Lower leg skin (tissue), 4 donors: ENCODE measurements around the gene BBS9. TPM values are rescaled to one million over a fixed set of nuclear protein-coding genes. Genes with fewer than 3 reads are reported as not detected.

ENCODE experiments used
- DNase-seq, 2 donors: peaks; one replicate each; pipeline ENCODE4 v3.0.0-alpha.2; 2019; ENCODE audit warnings: low spot score in 2 of 2
- H3K4me3 ChIP-seq: fragments of 200-600 bp; sonication (generic); 2 replicates; pipeline ENCODE4 v1.5.1; 2017; ENCODE audit warnings: mild to moderate bottlenecking, low read depth; ENCODE audit not compliant: poor library complexity, severe bottlenecking
- POLR2A ChIP-seq, 2 donors: fragments of 450-650 bp; IDR thresholded peaks; one replicate each; pipeline ENCODE4 v1.6.1; 2016 to 2017; ENCODE audit warnings: antibody characterized with exemption in 2 of 2, mild to moderate bottlenecking in 1 of 2, moderate library complexity in 1 of 2
- WGBS, 2 donors: methylation state at CpG; one replicate each; pipeline ENCODE4 v1.1.5; 2018; 5-methylcytosine and 5-hydroxymethylcytosine counted together
- intact Hi-C: fragments of 100-400 bp; cut with DNase I; formaldehyde crosslinking; loops from one replicate; pipeline ENCODE4 v1.15.0; 2023; ENCODE audit warnings: low total_unique reads
- total RNA-seq, 4 donors: library from RNA; depleted of rRNA; stranded (reverse); fragments of >200 nt; gene quantifications; one replicate each; pipeline ENCODE4 v1.1.0, GENCODE V29; 2016
- TF ChIP-seq, protein P1 (sequence below), 3 donors: fragments of 450-650 bp; IDR thresholded peaks; one replicate each; pipeline ENCODE4 v1.5.1; 2016; ENCODE audit warnings: antibody characterized with exemption in 3 of 3, mild to moderate bottlenecking in 3 of 3, moderate library complexity in 2 of 3

BBS9 gene
- total RNA-seq, 4 donors from 2014 or later: 10.1 to 25.1 (median 11.2) TPM

- 86 to 100% methylated on average over 1 of the region's 1 CpG for WGBS, 2 donors
- no peak for TF ChIP-seq POLR2A (IDR thresholded peaks at IDR 0.05)
- TF ChIP-seq, protein P1, sequence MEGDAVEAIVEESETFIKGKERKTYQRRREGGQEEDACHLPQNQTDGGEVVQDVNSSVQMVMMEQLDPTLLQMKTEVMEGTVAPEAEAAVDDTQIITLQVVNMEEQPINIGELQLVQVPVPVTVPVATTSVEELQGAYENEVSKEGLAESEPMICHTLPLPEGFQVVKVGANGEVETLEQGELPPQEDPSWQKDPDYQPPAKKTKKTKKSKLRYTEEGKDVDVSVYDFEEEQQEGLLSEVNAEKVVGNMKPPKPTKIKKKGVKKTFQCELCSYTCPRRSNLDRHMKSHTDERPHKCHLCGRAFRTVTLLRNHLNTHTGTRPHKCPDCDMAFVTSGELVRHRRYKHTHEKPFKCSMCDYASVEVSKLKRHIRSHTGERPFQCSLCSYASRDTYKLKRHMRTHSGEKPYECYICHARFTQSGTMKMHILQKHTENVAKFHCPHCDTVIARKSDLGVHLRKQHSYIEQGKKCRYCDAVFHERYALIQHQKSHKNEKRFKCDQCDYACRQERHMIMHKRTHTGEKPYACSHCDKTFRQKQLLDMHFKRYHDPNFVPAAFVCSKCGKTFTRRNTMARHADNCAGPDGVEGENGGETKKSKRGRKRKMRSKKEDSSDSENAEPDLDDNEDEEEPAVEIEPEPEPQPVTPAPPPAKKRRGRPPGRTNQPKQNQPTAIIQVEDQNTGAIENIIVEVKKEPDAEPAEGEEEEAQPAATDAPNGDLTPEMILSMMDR (IDR thresholded peaks at IDR 0.05): no peak
- no peak overlapping the region for H3K4me3 ChIP-seq
- no peak for DNase-seq
- intact Hi-C loops: no loop called here
Measured at GRCh38 chr7:33355386-33355785, 226.0 kb downstream of the BBS9 start.

GRCh38 chr7:33356336-33356735 is 227.0 kb downstream of the BBS9 start:
- TF ChIP-seq POLR2A (IDR thresholded peaks at IDR 0.05): no peak
- TF ChIP-seq, protein P1 (IDR thresholded peaks at IDR 0.05): no peak
- WGBS, 2 donors: 82 to 89% methylated on average over 2 of the region's 2 CpGs
- intact Hi-C loops: no loop called here
- no peak for DNase-seq
- H3K4me3 ChIP-seq: no peak overlapping the region

- WGBS, 2 donors: 56 to 76% methylated on average over 2 of the region's 2 CpGs
- no peak for TF ChIP-seq POLR2A (IDR thresholded peaks at IDR 0.05)
- TF ChIP-seq, protein P1 (IDR thresholded peaks at IDR 0.05): no peak
- DNase-seq: no peak
- no peak overlapping the region for H3K4me3 ChIP-seq
- intact Hi-C loops: no loop called here
Measured at GRCh38 chr7:33357846-33358245, 228.5 kb downstream of the BBS9 start.

GRCh38 chr7:33369888-33370287 is 240.5 kb downstream of the BBS9 start:
- 95 to 97% methylated on average over 3 of the region's 3 CpGs for WGBS, 2 donors
- intact Hi-C loops: no loop called here
- no peak overlapping the region for H3K4me3 ChIP-seq
- no peak for TF ChIP-seq POLR2A (IDR thresholded peaks at IDR 0.05)
- TF ChIP-seq, protein P1 (IDR thresholded peaks at IDR 0.05): no peak
- no peak for DNase-seq

- WGBS, 2 donors: 92 to 97% methylated on average over 3 of the region's 3 CpGs
- intact Hi-C loops: no loop called here
- H3K4me3 ChIP-seq: no peak overlapping the region
- no peak for DNase-seq
- no peak for TF ChIP-seq POLR2A (IDR thresholded peaks at IDR 0.05)
- TF ChIP-seq, protein P1 (IDR thresholded peaks at IDR 0.05): no peak
Measured at GRCh38 chr7:33373195-33373594, 243.8 kb downstream of the BBS9 start.

DNA sequence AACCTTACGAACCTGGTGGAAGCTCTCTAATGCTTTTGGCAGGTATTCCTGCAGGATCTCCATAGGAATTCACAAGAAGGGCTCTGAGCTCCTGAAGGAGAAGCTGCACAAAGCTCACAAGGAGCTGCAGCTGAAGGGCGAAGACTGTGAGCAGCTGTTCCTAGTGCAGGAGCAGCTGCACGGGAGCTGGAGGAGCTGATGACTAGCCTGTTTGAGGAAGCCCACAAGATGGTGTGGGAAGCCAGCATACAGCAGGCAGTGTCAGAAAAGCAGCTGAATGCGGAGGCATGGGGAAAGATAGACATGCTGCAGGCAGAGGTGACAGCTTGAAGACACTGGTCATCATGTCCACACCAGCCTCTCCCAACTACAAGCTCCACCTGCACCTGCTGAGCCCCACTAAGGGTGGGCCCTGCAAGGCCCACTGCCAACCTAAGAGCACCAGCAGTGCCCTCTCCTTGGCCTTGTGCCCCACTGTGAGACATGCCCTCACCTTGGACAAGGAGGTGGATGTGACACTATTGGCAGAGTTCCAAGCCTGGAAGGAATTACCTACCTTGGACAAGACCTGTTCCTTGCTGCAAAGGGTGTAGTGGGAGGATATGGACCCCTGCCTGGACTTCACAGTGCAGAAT is 250.6 kb downstream of the BBS9 start:
- TF ChIP-seq POLR2A (IDR thresholded peaks at IDR 0.05): no peak
- TF ChIP-seq, protein P1 (IDR thresholded peaks at IDR 0.05): no peak
- 95 to 96% methylated on average over 4 of the region's 4 CpGs for WGBS, 2 donors
- DNase-seq: no peak
- intact Hi-C loops: no loop called here
- no peak overlapping the region for H3K4me3 ChIP-seq
